Activated T-helper 2 cell treated with anti-CD3 and anti-CD28 coated beads, Interferon-gamma antibody, Interleukin-2, Interleukin-4, amounts not matched to agents 10 μg/mL and 5 μg/mL and 100 μg/mL, durations not matched to agents 14 hours and 24 hours and 36 hours (primary cell): Measurements from ENCODE around the gene STARD6. TPM values are rescaled to one million over a fixed set of nuclear protein-coding genes. Genes with fewer than 3 reads are reported as not detected.
A peak's percentile ranks its signal among the peaks of the same experiment; 100 is the strongest.
"Not testable (repeated sequence)": the region's sequence is repeated elsewhere in the genome, so short reads cannot be mapped to it uniquely, and the experiment has no call there.

Experiments used
- DNase-seq: peaks from one replicate; pipeline ENCODE4 v3.0.0; 2021; ENCODE audit warnings: low spot score
- H3K27ac Mint-ChIP-seq: one replicate; pipeline ENCODE4 v1.8.0; 2021; ENCODE audit warnings: mixed read lengths
- H3K27me3 Mint-ChIP-seq: one replicate; pipeline ENCODE4 v1.8.0; 2021; ENCODE audit warnings: low read depth, mixed read lengths
- H3K36me3 Mint-ChIP-seq: one replicate; pipeline ENCODE4 v1.8.0; 2021; ENCODE audit warnings: low read depth, mixed read lengths
- H3K4me1 Mint-ChIP-seq: one replicate; pipeline ENCODE4 v1.8.0; 2021; ENCODE audit warnings: low read depth, mixed read lengths
- H3K4me3 Mint-ChIP-seq: one replicate; pipeline ENCODE4 v1.8.0; 2021; ENCODE audit warnings: low read depth, mild to moderate bottlenecking, moderate library complexity, mixed read lengths
- H3K9me3 Mint-ChIP-seq: one replicate; pipeline ENCODE4 v1.8.0; 2021; ENCODE audit warnings: mixed read lengths
- intact Hi-C: fragments of 100-400 bp; cut with micrococcal nuclease; formaldehyde crosslinking; loops from one replicate; pipeline ENCODE4 v1.15.1; 2023
- total RNA-seq: library from RNA; stranded (reverse); gene quantifications from 2 replicates; pipeline ENCODE4 v1.2.3, GENCODE V29; 2022

The STARD6 gene
- not detected in 2 replicates for total RNA-seq

GRCh38 chr18:54357660-54358494, at the start of gene STARD6, which contains the start of gene C18orf54:
Gene STARD6 (minus strand): TSS chr18:54357858. CDS start chr18:54354573, 3,285 bp downstream.
Gene C18orf54 (plus strand): TSS chr18:54357906. CDS start chr18:54360573, 2,667 bp downstream.
- H3K4me3 Mint-ChIP-seq: peak within 1 kb of the TSS; percentile 99
- peaks cover 21% of the 10 kb centered on the region for H3K4me1 Mint-ChIP-seq
- peaks cover 22% of the 10 kb centered on the region for H3K36me3 Mint-ChIP-seq
- H3K27me3 Mint-ChIP-seq: no peaks in the 10 kb centered on the region
- intact Hi-C loops: loop anchor here (1.0 to 2.0 kb wide), 6 partner anchors 30 to 209 kb away; partner anchors contain the start of gene MBD2
- peak; percentile 90 for DNase-seq
- H3K27ac Mint-ChIP-seq: peak within 1 kb of the TSS; percentile 97
- no peaks in the 10 kb centered on the region for H3K9me3 Mint-ChIP-seq

GRCh38 chr18:54405290-54405689, 47.6 kb upstream of the STARD6 start:
- Mint-ChIP-seq H3K36me3 (no peaks in the 10 kb centered on the region), H3K4me1 (no peaks in the 10 kb centered on the region), H3K27me3 (peaks cover 14% of the 10 kb centered on the region), H3K4me3 (no peak overlapping the region), H3K27ac (no peak overlapping the region), H3K9me3 (no peaks in the 10 kb centered on the region)
- intact Hi-C loops: no loop called here
- DNase-seq: no peak

- Mint-ChIP-seq H3K36me3 (no peaks in the 10 kb centered on the region), H3K4me1 (peaks cover 12% of the 10 kb centered on the region), H3K27ac (no peak overlapping the region), H3K4me3 (no peak overlapping the region), H3K27me3 (peaks cover 1% of the 10 kb centered on the region), H3K9me3 (no peaks in the 10 kb centered on the region)
- DNase-seq: no peak
- intact Hi-C loops: no loop called here
Measured at GRCh38 chr18:54396760-54397159, 39.1 kb upstream of the STARD6 start.

GRCh38 chr18:54393648-54394294, 36.1 kb upstream of the STARD6 start:
- Mint-ChIP-seq H3K27ac (no peak overlapping the region), H3K4me3 (no peak overlapping the region), H3K36me3 (no peaks in the 10 kb centered on the region), H3K9me3 (no peaks in the 10 kb centered on the region), H3K27me3 (peaks cover 1% of the 10 kb centered on the region), H3K4me1 (peaks cover 31% of the 10 kb centered on the region)
- DNase-seq: no peak
- intact Hi-C loops: loop anchor here (2.0 to 5.0 kb wide), 3 partner anchors 37 to 279 kb away; partner anchors contain the start of genes C18orf54 and STARD6

GRCh38 chr18:54392543-54393023, 34.9 kb upstream of the STARD6 start:
- H3K4me3 Mint-ChIP-seq: no peak overlapping the region
- H3K36me3 Mint-ChIP-seq: no peaks in the 10 kb centered on the region
- intact Hi-C loops: loop anchor here (2.0 to 5.0 kb wide), 3 partner anchors 36 to 280 kb away; partner anchors contain the start of genes C18orf54 and STARD6
- H3K9me3 Mint-ChIP-seq: no peaks in the 10 kb centered on the region
- DNase-seq: no peak
- H3K4me1 Mint-ChIP-seq: peaks cover 40% of the 10 kb centered on the region
- no peak overlapping the region for H3K27ac Mint-ChIP-seq
- no peaks in the 10 kb centered on the region for H3K27me3 Mint-ChIP-seq

- no peak for DNase-seq
- Mint-ChIP-seq H3K9me3 (no peaks in the 10 kb centered on the region), H3K27ac (no peak overlapping the region), H3K36me3 (no peaks in the 10 kb centered on the region), H3K27me3 (no peaks in the 10 kb centered on the region), H3K4me1 (peaks cover 37% of the 10 kb centered on the region), H3K4me3 (no peak overlapping the region)
- intact Hi-C loops: loop anchor here (5.0 kb wide), 1 partner anchor 166 kb away; no protein-coding TSS in a partner anchor
Measured at GRCh38 chr18:54390838-54391237, 33.2 kb upstream of the STARD6 start.

GRCh38 chr18:54389143-54389505, 31.5 kb upstream of the STARD6 start:
- peaks cover 36% of the 10 kb centered on the region for H3K4me1 Mint-ChIP-seq
- intact Hi-C loops: no loop called here
- no peaks in the 10 kb centered on the region for H3K27me3 Mint-ChIP-seq
- H3K27ac Mint-ChIP-seq: peak overlapping the region; percentile 44
- H3K9me3 Mint-ChIP-seq: no peaks in the 10 kb centered on the region
- no peak for DNase-seq
- peaks cover 2% of the 10 kb centered on the region for H3K36me3 Mint-ChIP-seq
- no peak overlapping the region for H3K4me3 Mint-ChIP-seq

- intact Hi-C loops: loop anchor here (1.0 kb wide), 1 partner anchor 30 kb away; no protein-coding TSS in a partner anchor
- H3K27ac Mint-ChIP-seq: peak overlapping the region; percentile 44
- no peak overlapping the region for H3K4me3 Mint-ChIP-seq
- H3K9me3 Mint-ChIP-seq: no peaks in the 10 kb centered on the region
- H3K36me3 Mint-ChIP-seq: peaks cover 2% of the 10 kb centered on the region
- peak; percentile 30 for DNase-seq
- no peaks in the 10 kb centered on the region for H3K27me3 Mint-ChIP-seq
- H3K4me1 Mint-ChIP-seq: peaks cover 35% of the 10 kb centered on the region
Measured at GRCh38 chr18:54388203-54389142, 30.8 kb upstream of the STARD6 start.

- peaks cover 32% of the 10 kb centered on the region for H3K4me1 Mint-ChIP-seq
- no peaks in the 10 kb centered on the region for H3K9me3 Mint-ChIP-seq
- no peaks in the 10 kb centered on the region for H3K27me3 Mint-ChIP-seq
- H3K4me3 Mint-ChIP-seq: no peak overlapping the region
- no peak overlapping the region for H3K27ac Mint-ChIP-seq
- peaks cover 2% of the 10 kb centered on the region for H3K36me3 Mint-ChIP-seq
- no peak for DNase-seq
- intact Hi-C loops: loop anchor here (1.0 kb wide), 1 partner anchor 29 kb away; no protein-coding TSS in a partner anchor
Measured at GRCh38 chr18:54387631-54388030, 30.0 kb upstream of the STARD6 start.

GRCh38 chr18:54386800-54387495, 29.3 kb upstream of the STARD6 start:
- intact Hi-C loops, DNase-seq, H3K9me3 Mint-ChIP-seq, H3K36me3 Mint-ChIP-seq, H3K27ac Mint-ChIP-seq, H3K4me3 Mint-ChIP-seq, H3K27me3 Mint-ChIP-seq: not testable (repeated sequence)
- peaks cover 28% of the 10 kb centered on the region for H3K4me1 Mint-ChIP-seq

- Mint-ChIP-seq H3K9me3 (no peaks in the 10 kb centered on the region), H3K4me3 (no peak overlapping the region)
- intact Hi-C loops: no loop called here
Measured at GRCh38 chr18:54386043-54386442, 28.4 kb upstream of the STARD6 start.

More at GRCh38 chr18:54386043-54386442, 28.4 kb upstream of the STARD6 start:
- H3K36me3 Mint-ChIP-seq: peaks cover 14% of the 10 kb centered on the region
- H3K27ac Mint-ChIP-seq: no peak overlapping the region
- H3K27me3 Mint-ChIP-seq: no peaks in the 10 kb centered on the region
- peaks cover 25% of the 10 kb centered on the region for H3K4me1 Mint-ChIP-seq
- DNase-seq: no peak
